Measurements from ENCODE around the gene RAB40C.

RAB40C gene, protein sequence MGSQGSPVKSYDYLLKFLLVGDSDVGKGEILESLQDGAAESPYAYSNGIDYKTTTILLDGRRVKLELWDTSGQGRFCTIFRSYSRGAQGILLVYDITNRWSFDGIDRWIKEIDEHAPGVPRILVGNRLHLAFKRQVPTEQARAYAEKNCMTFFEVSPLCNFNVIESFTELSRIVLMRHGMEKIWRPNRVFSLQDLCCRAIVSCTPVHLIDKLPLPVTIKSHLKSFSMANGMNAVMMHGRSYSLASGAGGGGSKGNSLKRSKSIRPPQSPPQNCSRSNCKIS

DNA sequence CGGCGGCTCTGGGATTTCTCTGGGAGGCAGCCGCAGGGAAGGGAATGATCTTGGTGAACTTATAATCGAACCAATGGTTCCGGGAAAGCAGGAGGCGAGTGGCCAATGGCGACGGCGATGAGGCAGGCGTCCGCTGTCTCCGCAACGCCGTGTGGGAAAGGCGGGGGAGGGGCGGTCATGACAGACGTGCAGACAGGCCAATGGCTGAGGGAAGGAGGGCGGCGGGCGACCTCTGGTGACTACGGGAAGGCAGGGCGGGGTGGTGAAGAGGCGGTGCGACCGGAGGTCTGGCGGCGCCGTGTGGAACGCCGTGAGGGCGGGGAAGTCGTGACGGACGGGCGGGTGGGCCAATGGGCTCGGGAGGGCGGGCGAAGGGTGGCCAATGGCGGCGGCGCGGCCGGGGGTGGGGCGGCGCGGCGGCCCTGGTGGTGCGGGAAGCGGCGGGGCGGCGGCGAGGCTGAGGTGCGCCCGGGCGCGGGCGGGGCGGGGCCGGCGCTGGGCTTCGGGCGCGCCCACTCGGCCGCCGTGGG is at the start of gene RAB40C:
TSS of gene RAB40C (plus strand) at position 409 of the 530 bp plus-strand sequence. CDS start 226 bp downstream, outside the sequence.
- no peak for DNase-seq (ENCODE audit: low read depth, low spot score)

DNA sequence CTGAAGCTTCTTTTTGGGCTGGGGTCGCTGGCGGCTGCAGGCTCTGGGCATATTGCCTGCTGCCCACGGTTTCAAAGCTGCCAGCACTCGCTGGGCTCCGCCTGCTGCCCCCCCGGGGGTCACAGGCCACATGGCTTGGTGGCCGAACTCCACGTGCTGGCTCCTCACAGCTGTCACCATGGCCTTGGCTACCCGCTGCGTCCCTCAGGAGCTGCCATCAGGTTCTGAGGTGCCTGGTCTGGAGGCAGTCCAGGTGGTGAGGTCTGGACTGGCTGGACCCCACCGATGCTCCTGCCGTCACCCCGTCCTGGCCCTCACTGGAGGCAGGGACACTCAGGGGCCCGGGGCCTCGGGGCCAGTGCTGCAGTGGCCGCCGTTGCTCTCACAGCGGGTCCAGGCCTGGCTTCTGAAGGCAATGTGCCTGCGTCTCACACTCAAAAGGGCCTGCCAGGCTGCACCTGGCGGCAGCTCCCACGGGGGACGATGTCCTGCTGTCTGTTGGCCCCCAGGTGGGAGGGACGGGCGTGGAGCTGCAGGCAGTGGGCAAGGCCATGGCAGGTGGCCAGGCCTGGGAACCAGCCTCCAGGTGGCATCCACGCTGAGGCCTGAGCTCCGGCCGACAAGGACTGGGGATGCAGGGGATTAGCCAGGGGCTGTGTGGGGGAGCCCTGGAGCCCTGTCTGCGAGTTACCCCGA is 49.1 kb upstream of the RAB40C start:
- DNase-seq (ENCODE audit: low read depth, low spot score), result no peak

GRCh38 chr16:543301-544164 is 46.3 kb upstream of the RAB40C start:
- DNase-seq (ENCODE audit: low read depth, low spot score), result no peak

GRCh38 chr16:544517-544916 is 45.3 kb upstream of the RAB40C start:
- DNase-seq (ENCODE audit: low read depth, low spot score), result no peak

DNA sequence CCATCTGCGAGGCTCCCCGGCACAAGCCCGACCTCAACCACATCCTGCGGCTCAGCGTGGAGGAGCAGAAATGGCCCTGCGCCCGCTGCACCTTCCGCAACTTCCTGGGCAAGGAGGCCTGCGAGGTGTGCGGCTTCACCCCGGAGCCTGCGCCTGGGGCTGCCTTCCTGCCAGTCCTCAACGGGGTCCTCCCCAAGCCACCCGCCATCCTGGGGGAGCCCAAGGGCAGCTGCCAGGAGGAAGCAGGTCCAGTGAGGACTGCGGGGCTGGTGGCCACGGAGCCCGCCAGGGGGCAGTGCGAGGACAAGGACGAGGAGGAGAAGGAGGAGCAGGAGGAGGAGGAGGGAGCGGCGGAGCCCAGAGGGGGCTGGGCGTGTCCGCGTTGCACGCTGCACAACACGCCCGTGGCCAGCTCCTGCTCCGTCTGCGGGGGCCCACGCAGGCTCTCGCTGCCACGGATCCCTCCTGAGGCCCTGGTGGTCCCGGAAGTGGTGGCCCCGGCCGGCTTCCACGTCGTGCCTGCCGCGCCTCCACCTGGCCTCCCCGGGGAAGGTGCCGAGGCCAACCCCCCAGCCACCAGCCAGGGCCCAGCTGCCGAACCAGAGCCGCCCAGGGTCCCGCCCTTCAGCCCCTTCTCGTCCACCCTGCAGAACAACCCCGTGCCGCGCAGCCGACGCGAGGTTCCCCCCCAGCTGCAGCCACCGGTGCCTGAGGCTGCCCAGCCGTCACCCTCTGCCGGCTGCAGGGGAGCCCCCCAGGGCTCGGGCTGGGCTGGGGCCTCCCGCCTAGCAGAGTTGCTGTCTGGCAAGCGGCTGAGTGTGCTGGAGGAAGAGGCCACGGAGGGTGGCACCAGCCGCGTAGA is 42.7 kb upstream of the RAB40C start:
- DNase-seq (ENCODE audit: low read depth, low spot score), result no peak

DNA sequence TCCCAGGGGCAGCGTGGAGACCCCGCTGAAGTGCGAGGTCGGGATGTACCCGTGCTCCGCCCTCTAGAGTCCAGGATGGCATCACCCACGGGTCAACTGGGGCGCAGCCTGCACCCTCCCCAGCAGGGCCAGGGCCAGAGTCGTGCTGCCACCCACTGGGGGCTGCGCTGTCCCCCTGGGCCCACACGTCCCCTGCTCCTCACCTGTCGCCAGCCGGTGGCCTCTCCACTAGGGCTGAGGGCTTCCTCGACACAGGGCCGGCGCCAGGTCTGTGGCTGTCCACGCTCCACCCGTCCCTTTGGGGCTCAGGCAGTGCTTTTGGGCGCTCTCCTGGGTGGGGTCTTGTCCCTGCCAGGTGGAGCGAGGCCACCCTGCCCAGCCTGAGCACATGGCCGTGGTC is 41.3 kb upstream of the RAB40C start:
- no peak for DNase-seq (ENCODE audit: low read depth, low spot score)

DNA sequence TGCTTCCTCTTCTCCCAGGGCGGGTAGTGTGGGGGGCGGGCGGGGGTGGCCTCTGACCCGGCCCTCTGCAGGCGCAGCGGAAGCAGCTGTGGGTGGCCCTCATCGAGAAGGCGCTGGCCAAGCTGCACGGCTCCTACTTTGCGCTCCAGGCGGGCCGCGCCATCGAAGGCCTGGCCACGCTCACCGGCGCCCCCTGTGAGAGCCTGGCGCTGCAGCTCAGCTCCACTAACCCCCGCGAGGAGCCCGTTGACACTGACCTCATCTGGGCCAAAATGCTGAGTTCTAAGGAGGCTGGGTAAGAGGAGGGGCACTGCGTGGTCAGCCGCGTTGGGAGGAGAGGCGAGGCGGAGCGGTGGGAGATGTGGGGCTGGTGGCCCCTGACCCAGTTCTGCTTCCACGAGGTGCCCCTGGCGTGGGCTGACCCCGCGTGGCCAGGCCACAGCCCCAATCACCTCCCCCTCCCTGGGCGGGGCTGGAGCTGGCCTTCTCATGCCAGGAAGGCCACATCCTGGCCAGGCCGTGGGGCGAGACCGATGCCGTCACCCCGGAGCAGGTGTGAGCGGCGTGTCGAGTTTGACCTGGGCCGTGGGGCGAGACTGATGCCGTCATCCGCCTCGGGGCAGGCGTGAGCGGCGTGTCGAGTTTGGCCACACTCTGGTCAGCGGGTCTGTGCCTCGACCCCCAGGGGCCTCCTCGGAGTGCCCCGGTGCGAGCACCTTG is 40.2 kb upstream of the RAB40C start:
- DNase-seq (ENCODE audit: low read depth, low spot score), result no peak

DNA sequence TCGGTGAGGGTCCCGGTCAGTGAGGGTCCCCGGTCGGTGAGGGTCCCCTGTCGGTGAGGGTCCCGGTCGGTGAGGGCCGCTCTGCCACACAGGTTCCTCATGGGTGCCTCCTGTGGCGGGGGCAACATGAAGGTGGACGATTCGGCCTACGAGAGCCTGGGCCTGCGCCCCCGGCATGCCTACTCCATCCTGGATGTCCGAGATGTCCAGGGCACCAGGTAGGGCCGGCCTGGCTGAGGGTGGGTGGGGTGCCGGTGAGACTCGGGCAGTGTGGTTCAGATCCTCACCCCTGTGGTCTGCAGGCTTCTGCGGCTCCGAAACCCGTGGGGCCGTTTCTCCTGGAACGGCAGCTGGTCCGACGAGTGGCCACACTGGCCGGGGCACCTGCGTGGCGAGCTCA is 38.7 kb upstream of the RAB40C start:
- DNase-seq (ENCODE audit: low read depth, low spot score), result no peak

- no peak for DNase-seq (ENCODE audit: low read depth, low spot score)
These were observed 37.7 kb upstream of the RAB40C start for GRCh38 chr16:552171-552570.

- no peak for DNase-seq (ENCODE audit: low read depth, low spot score)
These were observed 36.1 kb upstream of the RAB40C start for GRCh38 chr16:553601-554296.

DNA sequence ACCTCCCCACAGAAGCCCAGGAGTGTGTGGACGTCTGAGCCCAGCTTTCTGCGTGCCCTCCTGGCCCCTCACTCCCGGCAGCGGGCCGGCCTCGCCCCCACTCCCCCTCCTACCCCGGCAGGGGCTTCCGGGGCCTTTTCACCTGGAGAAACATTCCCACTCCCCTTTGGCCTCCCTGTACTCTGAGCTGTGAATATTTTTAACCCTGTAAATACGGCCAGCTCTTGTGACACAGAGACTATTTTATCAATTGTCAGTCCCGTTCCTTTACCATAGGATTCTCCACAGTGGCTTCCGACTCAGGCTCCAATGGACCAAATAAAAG is 35.6 kb upstream of the RAB40C start:
- DNase-seq (ENCODE audit: low read depth, low spot score), result no peak

DNA sequence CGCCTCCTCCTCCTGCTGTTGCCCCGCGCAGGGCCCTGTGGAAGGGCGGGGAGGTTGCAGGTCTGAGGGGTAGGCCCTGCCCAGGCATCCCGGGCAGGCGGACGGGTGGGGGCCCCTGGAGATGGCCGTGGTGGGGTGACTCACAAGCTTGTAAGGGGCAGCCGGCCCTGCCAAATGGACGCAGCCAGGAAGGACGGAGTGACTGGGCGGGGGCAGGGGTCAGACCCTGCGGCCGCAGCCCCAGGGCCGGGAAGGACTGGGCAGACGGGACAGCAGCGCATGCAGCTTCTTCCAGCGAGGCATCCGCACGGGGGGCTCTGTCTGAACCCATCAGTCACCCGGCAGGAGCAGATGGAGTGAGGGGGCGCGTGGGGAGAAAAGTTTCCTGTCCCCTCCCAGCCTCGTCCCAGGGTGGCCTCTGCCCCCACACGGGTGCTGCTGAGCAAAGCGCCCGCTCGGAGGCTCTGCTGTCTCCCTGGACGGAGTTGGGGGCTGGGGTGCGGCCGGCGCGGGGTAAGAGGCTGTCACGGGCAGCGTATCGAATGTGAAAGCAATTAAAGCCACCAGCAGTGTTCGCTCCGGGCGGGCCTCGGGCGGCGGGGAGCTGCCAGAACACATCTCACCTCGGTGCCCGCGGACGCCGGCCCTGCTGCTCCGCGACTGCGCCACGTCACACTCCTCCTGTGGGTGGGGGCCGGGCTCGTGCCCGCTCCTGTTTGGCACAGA is 35.1 kb upstream of the RAB40C start:
- DNase-seq (ENCODE audit: low read depth, low spot score), result no peak

DNA sequence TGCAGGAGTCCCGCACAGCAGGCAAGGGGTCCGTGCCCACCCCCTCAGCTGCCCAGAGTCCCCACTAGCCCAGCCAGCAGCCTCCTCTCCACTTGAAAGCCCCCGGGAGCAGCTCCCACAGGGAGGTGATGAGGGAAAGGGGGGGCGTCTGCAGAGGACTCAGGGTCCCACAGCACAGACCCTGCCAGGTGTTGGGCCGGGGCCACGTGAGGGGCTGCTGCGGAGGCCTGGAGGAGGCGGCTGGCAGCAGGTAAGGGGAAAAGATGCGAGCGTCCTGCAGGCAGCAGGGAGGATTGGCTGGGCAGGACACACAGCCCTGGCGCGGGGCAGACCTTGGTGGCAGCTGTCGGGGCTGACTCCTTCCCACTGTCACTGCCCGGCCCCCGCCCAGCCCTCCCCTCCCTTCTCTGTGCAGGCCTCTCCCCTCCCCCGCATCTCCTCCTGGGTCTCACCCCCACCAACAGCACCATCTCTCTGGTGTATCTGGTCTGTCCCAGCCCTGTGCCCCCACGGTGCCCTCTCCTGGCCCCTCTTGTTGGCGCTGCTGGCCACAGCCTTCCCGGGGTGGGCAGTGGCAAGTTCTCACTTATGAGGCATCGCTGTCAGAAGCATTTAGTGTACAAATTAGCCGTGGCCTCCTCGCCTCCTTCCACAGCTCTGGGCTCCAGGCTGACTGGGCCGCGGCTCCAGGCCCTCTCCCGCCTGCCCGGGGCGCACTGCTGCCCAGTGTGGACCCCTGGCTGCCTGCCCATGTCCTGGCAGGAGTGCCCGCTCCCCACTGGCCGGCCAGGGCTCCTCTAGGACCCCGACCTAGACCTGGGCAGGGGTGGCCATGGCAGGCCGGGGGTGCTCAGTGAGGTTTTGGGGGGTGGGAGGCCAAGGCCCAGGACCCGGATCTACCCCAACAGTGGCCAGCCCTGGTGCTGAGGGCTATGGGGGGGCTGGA is 34.1 kb upstream of the RAB40C start:
- no peak for DNase-seq (ENCODE audit: low read depth, low spot score)

- no peak for DNase-seq (ENCODE audit: low read depth, low spot score)
These were observed 33.2 kb upstream of the RAB40C start for GRCh38 chr16:556474-557173.

DNA sequence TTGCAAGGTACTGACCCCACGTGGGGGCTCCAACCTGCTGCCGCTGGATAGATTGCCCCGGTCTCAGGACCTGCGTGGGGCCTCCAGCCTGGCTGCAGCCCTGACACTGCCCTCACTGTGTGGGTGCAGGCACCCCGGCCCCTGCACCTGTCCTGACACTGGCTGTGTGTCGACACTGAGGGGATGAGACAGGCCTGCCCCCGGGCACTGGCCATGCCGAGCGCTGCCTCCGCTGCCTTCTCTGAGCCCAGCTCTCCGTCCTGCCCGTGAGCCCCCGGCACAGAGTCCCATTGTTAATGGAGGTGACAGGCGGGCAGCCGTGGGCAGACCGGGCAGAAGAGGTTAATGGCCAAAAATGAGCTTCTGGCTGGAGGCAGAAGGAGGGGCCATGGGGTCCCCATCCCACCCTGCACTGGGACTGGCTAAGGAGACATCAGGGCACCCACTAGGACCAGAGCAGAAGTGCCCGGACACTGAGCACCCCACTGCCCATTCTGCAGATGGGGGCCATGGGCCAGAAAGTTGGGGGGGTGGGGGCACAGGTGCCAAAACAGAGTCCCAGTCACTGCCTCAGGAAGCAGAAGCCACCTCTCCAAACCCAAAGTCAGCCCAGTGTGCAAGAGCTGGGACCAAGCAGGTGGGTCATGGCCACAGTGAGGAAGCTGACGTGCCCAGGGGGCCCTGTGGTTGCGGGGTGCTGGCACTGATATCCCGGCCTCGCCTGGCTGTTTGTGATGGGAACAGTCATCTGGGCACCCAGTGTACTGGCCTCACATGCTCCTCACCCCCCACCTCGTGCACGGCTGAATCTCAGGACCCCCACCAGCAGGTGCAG is 32.2 kb upstream of the RAB40C start:
- no peak for DNase-seq (ENCODE audit: low read depth, low spot score)

DNA sequence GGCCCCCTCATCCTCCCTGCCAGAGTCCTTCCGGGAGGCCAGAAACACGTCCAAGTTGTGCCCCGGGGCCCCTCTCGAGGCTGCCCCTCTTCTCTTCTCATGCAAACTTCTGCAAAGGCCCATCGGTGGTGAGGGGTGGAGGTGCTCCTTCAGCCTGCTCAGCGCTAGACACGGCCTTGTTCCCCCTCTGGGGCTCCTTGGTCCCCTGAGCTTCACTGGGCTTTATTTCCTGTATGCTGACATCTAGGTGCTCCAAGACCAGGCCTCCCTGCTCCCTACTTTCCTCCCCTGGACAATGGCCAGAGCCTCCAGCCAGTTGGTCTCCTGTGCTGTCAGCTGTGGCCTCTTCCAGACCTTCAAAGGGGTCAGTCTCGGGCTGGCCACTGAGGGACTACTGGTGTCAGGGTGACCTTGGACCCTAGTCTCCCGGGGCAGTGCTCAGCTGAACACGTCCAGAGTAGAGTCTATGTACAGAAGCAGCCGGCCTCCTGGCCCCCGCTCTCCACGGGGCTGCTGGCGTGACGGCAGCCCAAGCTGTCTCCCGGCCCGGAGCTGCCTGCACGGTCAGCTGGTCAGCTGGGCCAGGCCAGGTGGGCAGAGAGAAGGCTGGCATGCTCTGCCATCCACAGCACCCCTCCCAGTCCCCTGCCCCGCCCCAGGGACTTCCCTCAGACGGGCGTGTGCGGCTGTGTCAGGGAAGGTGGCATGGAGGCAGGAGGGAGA is 31.4 kb upstream of the RAB40C start:
- no peak for DNase-seq (ENCODE audit: low read depth, low spot score)

All from iPS DF 19.7 (cell line).